Measurements from ENCODE around the gene BST2.
"Not testable (repeated sequence)": the region's sequence is repeated elsewhere in the genome, so short reads cannot be mapped to it uniquely, and the experiment has no call there.

The BST2 gene

DNA sequence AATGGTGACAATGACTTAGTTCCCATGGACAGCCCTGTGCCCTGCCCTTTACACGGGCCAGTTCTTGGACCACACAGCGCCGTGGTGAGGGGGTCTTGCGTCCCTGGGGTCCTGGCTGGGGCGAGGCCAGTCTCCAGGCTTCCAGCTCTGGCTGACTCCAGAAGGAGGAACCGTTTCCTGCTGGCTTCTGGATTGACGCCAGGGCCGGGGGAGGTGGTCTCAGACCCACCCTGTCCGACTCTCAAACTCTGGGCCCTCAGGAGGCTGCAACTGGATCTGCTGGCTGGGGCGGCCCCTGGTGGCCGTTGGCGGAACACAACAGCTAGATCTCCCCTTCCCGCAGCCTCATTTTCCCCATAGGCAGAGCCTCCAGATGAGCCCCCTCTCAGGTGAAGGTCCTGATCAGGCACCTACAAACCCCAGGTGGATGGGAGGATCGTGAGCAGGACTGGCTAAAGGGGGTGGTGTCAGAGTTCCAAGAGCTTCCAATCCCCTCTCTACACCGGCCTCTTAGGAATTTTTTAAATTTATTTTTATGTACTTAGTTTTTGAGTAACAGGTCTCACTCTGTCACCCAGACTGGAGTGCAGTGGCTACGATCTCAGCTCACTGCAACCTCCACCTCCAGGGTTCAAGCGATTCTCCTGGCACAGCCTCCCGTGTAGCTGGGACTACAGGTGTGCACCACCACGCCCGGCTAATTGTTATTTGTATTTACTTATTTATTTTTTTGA is 19.4 kb downstream of the BST2 start:
- DNase-seq, result peak; percentile 1 to 28

DNA sequence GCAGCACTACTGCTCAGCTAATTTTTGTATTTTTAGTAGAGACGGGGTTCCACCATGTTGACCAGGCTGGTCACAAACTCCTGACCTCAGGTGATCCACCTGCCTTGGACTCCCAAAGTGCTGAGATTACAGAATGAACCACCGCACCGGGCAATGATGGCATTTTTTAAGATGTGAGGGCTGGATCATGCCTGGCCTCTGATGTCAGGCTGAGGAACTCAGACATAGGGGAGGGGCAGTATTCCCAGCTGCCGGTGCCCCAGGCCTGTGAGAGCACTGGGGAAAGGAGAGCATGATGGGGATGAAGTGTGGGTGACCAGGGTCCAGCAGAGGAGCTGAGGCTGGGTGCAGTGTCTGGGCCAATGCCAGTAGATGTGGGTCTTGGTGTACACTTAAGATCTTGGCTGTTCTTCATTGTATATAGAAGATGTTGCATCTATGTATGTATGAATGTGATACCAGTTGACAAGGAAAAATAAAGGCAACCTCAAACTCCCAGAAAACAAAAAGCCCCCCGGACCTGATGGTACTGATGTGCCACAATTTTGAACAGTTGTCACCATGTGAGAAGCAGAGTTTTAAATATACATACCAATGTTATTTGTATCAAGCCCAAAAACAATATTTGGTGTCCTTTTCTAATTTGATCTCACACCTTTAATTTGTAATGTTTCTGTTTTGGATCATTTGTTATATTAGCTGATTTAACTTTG is 24.8 kb downstream of the BST2 start:
- no peak for DNase-seq

DNA sequence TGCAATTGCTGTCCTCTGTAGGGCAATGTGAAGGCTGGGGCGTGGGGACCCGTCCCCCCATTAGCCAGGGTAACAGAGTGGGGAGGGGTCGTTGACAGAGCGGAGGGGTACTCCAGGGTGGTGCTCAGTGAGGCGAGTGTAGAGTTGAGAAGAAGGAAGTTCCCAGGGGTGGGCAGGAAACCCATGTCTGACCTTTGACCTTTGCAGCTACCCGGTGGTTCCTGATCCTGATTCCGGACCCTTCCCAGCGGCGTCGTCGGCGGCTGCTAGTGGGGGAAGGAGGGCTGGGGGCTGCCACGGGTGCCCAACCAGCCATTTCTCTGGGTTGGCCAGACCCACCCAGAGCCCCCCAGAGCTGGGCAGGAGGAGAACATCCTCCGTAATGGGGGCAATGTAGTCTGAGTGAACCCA is 26.2 kb downstream of the BST2 start:
- no peak for DNase-seq

DNA sequence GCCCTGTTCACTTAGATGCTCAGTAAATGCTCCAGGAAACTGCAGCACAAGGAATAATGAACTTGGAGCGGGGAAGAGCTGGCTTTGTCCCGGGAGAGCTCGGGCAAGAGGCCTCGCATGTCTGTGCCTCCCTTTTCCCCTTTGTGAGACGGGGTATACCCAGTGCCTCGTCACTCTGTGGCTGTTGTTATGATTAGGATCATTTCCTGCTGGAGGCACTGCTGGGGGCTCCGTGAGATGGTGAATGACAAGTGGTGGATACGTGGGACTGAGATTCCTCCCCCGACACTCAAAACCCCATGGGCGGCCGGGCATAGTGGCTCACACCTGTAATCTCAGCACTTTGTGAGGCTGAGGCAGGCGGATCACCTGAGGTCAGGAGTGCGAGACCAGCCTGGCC is 27.2 kb downstream of the BST2 start:
- DNase-seq, result no peak

DNA sequence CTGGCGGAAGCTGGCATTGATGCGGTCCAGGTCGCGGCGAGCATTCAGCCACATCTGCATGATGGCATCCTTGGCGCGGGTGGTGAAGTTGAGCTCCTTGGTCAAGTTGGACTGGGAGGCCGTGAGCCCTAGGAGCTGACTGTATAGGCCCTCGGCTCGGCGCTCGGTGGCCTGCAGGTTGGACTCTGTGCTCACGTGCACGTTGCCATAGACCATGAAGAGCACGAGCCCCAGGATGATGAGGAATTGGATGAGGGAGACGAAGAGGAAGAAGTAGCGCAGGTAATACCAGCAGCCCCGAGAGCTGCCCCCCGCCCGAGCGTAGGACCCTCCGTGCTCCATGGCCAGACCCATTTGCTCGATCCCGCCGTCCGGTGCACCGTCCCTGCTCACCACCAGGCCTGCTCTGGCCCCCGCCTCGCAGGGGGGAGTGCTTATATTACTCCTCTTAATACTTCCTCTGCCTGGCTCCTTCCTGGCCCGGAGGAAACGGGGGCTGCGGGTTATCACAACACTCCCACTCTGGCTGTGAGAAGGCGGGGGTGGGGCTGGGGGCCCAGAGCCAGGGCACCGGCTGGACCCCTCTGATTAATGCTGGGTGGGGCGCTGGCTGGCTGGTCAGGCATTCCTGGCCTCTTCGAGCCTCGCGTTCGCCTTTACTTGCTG is 28.4 kb downstream of the BST2 start, which contains the start of gene PLVAP:
Gene PLVAP, minus strand, starts transcription at position 408 of the 666 bp plus-strand sequence. Its CDS starts 54 bp downstream, at position 354.
- DNase-seq, result no peak

DNA sequence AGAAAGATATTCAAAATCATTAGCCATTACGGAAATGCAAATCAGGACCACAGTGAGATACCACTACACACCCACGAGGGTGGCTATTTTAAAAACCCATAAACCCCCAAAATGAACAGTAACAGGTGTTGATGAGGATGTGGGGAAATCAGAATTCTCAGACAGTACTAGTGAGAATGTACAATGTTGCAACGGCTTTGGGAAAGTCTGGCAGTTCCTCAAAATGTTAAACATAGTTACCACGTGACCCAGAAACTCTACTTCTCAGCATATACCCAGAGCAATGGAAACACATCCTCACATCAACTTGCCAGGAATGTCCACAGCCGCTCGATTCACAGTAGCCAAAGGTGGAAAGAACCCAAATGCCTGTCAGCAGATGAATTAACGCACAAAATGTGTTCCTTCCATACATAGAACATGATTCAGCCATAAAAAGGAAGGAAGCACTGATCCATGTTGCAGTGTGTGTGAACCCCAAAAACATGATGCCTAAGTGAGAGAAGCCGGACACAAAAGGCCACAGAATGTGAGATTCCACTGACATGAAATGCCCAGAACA is 35.3 kb downstream of the BST2 start:
- DNase-seq, result no peak

DNA sequence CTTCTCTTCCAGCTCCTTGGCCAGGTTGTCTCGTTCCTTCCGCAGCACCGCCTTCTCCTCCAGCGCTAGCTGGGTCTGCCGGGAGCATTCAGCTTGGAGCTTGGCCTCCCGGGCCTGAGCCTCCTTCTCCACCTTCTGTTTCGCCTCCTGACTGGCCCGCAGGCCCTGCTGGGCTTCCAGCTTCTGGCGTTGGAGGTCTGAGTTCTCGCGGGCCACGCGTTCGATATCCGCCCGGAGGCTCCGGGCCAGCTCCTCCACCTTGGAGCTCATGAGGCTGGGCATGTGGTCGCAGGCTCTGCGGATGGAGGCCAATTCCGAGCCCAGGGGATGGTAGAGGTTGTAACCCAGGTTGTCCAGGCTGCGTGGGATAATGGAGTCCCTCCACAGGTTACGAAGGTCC is 40.1 kb downstream of the BST2 start:
- no peak for DNase-seq

DNA sequence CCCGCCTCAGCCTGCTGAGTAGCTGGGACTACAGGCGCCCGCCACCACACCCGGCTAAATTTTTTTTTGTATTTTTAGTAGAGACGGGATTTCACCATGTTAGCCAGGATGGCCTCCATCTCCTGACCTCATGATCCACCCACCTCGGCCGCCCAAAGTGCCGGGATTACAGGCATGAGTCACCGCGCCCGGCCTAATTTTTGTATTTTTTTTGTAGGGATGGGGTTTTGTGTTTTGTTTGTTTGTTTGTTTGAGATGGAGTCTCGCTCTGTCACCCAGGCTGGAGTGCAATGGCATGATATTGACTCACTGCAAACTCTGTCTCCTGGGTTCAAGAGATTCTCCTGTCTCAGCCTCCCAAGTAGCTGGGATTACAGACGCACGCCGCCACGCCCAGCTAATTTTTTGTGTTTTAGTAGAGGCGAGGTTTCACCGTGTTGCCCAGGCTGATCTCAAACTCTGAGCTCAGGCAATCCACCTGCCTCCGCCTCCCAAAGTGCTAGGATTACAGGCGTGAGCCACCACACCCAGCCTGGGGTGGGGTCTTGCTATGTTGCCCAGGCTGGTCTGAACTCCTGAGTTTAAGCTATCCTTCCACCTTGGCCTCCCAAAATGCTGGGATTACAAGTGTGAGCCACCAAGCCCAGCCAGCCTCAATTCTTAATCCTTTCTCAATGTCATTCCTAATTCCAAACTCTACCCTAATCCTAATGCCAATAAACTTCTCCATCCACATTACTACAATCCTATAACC is 41.4 kb downstream of the BST2 start:
- DNase-seq, result not testable (repeated sequence)

DNA sequence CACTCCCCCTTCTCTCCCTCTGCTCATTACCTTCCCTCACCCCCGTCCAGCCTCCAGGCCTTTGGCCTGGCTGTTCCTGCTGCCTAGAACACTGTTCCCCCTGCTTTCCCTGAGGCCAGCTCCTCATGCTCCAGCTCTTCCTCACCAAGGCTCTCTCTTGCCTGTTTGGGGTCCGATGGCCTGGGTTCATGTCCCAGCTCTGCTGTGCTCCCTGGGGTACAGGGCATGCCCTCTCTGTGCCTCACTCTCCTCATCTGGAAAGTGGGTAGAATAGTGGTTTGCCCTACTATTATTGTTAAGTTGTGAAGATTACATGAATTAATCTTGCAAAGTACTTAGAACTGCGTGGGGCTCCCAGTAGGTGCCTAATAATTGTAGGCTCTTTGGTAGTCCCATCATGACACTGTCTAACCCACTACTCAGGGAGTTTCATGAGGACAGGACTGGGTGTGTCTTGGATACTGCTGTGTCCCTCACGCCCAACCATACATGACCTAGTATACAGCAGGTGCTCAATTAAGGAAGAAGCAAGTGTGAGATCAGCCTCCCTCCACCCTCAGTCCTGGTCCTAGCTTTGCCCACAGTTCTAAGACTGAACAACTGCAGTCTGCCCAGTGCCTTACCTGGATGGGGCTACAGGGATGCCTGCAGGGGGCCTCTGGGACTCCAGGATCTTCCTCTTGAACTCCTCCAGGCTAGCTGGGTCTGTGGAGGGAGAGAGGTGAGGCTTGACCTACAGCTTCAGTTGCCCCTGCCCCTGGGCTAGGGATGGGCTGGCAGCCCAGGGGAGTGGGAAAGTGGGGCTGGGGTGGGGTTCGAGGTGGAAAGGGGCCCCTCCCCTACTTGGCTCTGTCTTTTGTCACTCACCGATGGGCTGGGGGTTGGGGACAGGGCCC is 45.3 kb downstream of the BST2 start:
- no peak for DNase-seq

DNA sequence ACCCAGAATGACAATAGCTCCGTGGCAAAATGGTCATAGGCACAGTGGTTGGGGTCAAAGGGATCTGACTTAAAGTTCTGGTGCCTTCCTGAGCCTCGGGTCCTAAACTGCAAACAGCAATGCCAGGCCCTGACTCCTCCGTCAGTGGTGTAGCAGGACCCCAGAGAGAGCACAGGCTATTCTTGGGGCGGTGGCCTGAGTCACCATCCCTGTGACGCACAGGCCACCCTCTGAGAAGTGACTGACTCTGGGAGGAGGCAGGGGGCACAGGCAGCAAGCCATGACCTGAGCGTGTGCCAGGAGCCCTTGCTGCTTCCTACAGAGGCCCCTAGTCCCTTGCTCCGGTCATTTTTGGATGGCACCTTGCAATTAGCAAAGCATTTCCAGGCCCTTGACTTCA is 47.0 kb downstream of the BST2 start:
- no peak for DNase-seq

DNA sequence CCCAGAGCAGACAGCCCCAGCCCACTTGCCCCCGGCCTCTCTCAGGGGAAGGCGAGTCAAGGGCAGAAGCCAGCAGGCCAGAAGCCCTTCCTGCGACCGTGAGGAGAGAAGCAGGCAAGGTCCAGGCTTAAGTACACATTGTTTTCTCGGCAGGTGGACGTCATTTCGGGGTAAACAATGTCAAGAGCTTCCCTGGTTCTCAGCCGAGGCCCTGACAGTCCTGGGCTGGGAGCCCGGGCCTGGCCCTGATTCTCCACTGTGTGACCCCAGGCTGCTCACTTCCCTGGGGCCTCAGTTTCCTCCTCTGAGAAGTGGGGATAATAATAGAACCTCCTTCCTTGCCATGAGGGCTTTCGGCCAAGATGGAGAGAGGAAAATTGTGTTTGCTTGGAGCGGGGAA is 47.7 kb downstream of the BST2 start:
- DNase-seq, result no peak

DNA sequence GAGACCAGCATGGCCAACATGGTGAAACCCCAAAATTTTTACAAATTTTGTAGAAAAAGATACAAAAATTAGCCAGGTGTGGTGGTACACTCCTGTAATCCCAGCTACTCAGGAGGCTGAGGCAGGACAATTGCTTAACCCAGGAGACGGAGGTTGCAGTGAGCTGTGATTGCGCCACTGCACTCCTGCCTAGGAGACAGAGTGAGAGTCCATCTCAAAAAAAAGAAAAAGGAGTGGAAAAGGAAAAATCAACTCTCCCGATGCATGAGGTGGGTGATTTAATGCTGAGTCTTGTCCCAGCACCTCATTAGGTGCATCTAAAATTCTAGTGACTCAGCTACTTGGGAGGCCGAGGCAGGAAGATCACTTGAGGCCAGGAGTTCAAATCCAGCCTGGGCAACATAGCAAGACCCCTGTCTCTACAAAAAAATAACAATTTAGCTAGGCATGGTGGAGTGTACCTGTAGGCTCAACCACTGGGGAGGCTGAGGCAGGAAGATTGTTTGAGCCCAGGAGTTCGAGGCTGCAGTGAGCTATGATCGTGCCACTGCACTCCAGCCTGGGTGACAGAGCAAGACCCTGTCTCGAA is 48.3 kb downstream of the BST2 start:
- no peak for DNase-seq

DNA sequence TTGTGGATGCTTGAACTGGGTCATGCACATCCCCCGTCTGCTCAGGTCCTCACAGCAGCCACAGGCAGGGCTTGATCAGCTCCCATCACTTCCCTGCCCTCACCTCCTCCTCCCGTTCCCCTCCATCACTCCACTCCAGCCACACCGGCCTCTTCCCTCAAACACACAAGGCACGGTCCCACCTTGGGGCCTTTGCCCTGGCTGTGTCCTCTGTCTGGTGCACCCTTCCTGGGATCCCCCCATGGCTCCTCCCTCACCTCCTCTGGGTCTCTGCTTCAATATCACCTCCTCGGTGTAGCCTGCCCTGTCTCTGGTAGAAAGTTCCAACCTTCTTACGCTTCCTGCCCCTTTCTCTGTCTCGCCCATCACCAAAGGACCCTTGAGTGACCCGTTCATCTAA is 52.0 kb downstream of the BST2 start:
- DNase-seq, result no peak

Measured in NCI-H1930 (cell line).